Upper lobe of right lung (tissue), 1 donor: Measurements from ENCODE around the gene SH3BP2. TPM values are rescaled to one million over a fixed set of nuclear protein-coding genes. Genes with fewer than 3 reads are reported as not detected.

Experiments used
- ATAC-seq: fragments of 200-7000 bp; cut with Tn5 transposase; one replicate; pipeline ENCODE4 v1.9.1; 2020; ENCODE audit warnings: mild to moderate bottlenecking, moderate library complexity
- DNase-seq: peaks from one replicate; pipeline ENCODE4 v3.0.0-alpha.2; 2020
- H3K27ac ChIP-seq: fragments of 200-600 bp; one replicate; pipeline ENCODE4 v1.8.0; 2022
- H3K27me3 ChIP-seq: fragments of 200-600 bp; one replicate; pipeline ENCODE4 v1.8.0; 2022; ENCODE audit warnings: mild to moderate bottlenecking
- H3K36me3 ChIP-seq: fragments of 200-600 bp; one replicate; pipeline ENCODE4 v1.8.0; 2022
- H3K4me1 ChIP-seq: fragments of 200-600 bp; one replicate; pipeline ENCODE4 v1.8.0; 2022
- H3K4me3 ChIP-seq: fragments of 200-600 bp; one replicate; pipeline ENCODE4 v1.8.0; 2022; ENCODE audit warnings: mild to moderate bottlenecking
- H3K9me3 ChIP-seq: fragments of 200-600 bp; one replicate; pipeline ENCODE4 v1.8.0; 2022
- CTCF ChIP-seq: fragments of 200-600 bp; IDR thresholded peaks from one replicate; pipeline ENCODE4 v1.8.0; 2022; ENCODE audit warnings: antibody characterized with exemption
- intact Hi-C: fragments of 100-400 bp; cut with DNase I; formaldehyde crosslinking; loops from one replicate; pipeline ENCODE4 v1.11.0; 2022
- total RNA-seq: library from RNA; stranded (reverse); fragmentation: NEBNext Ultra II Directional; extraction: Animal tissue kit (Norgen Biotek cat#: 25700); gene quantifications from one replicate; pipeline ENCODE4 v1.2.1, GENCODE V29; 2021
- donor health status: DM: no; HTN: yes; CAD: no; lungs with severe emphysema.

SH3BP2 gene
- total RNA-seq, 1 donor from 2014 or later = 99.0 TPM

GRCh38 chr4:2829321-2829932, 36.5 kb downstream of the SH3BP2 start:
- no peaks in the 10 kb centered on the region for H3K9me3 ChIP-seq
- no peaks in the 10 kb centered on the region for H3K4me1 ChIP-seq
- no peak overlapping the region for H3K4me3 ChIP-seq
- DNase-seq = peak; percentile 62
- no peaks in the 10 kb centered on the region for H3K27me3 ChIP-seq
- no peak for TF ChIP-seq CTCF
- no peak overlapping the region for H3K27ac ChIP-seq
- peaks cover 86% of the 10 kb centered on the region for H3K36me3 ChIP-seq
- no peak for ATAC-seq
- intact Hi-C loops = no loop called here

- TF ChIP-seq CTCF = no peak
- no peak for ATAC-seq
- no peak overlapping the region for H3K4me3 ChIP-seq
- peaks cover 81% of the 10 kb centered on the region for H3K36me3 ChIP-seq
- H3K27me3 ChIP-seq = no peaks in the 10 kb centered on the region
- no peak for DNase-seq
- H3K9me3 ChIP-seq = no peaks in the 10 kb centered on the region
- H3K4me1 ChIP-seq = no peaks in the 10 kb centered on the region
- H3K27ac ChIP-seq = no peak overlapping the region
- intact Hi-C loops = no loop called here
Observed at GRCh38 chr4:2829933-2830451, 37.1 kb downstream of the SH3BP2 start.

- no peak for ATAC-seq
- Histone ChIP-seq H3K4me1 (peaks cover 8% of the 10 kb centered on the region), H3K27ac (no peak overlapping the region), H3K9me3 (no peaks in the 10 kb centered on the region), H3K36me3 (peaks cover 73% of the 10 kb centered on the region), H3K4me3 (no peak overlapping the region), H3K27me3 (no peaks in the 10 kb centered on the region)
- TF ChIP-seq CTCF = no peak
- DNase-seq = no peak
- intact Hi-C loops = no loop called here
Observed at GRCh38 chr4:2830632-2831610, 38.0 kb downstream of the SH3BP2 start.

GRCh38 chr4:2831611-2832308, 38.9 kb downstream of the SH3BP2 start:
- intact Hi-C loops = no loop called here
- DNase-seq = no peak
- Histone ChIP-seq H3K36me3 (peaks cover 72% of the 10 kb centered on the region), H3K9me3 (no peaks in the 10 kb centered on the region), H3K27me3 (no peaks in the 10 kb centered on the region), H3K4me1 (peaks cover 17% of the 10 kb centered on the region), H3K27ac (no peak overlapping the region), H3K4me3 (no peak overlapping the region)
- no peak for ATAC-seq
- no peak for TF ChIP-seq CTCF

GRCh38 chr4:2832309-2832980, 39.6 kb downstream of the SH3BP2 start:
- Histone ChIP-seq H3K4me1 (peaks cover 24% of the 10 kb centered on the region), H3K4me3 (no peak overlapping the region), H3K27me3 (no peaks in the 10 kb centered on the region), H3K27ac (no peak overlapping the region), H3K36me3 (peaks cover 65% of the 10 kb centered on the region), H3K9me3 (no peaks in the 10 kb centered on the region)
- ATAC-seq = no peak
- intact Hi-C loops = no loop called here
- no peak for TF ChIP-seq CTCF
- DNase-seq = no peak
